Nephron progenitor cell (in vitro differentiated cells): ENCODE measurements around the gene PSMD11.

Experiments
- DNase-seq: peaks from one replicate; pipeline ENCODE4 v3.0.0; 2021
- H3K27ac Mint-ChIP-seq: 2 replicates; pipeline ENCODE4 v1.8.0; 2021; ENCODE audit warnings: mild to moderate bottlenecking, moderate library complexity, mixed read lengths
- H3K27me3 Mint-ChIP-seq: 2 replicates; pipeline ENCODE4 v1.8.0; 2021; ENCODE audit warnings: mild to moderate bottlenecking, low read depth, mixed read lengths; ENCODE audit not compliant: poor library complexity
- H3K36me3 Mint-ChIP-seq: 2 replicates; pipeline ENCODE4 v1.8.0; 2021; ENCODE audit warnings: low read depth, mixed read lengths
- H3K4me1 Mint-ChIP-seq: 2 replicates; pipeline ENCODE4 v1.8.0; 2021; ENCODE audit warnings: mixed read lengths
- H3K4me3 Mint-ChIP-seq: 2 replicates; pipeline ENCODE4 v1.8.0; 2021; ENCODE audit warnings: mild to moderate bottlenecking, moderate library complexity, mixed read lengths
- H3K9me3 Mint-ChIP-seq: 2 replicates; pipeline ENCODE4 v1.8.0; 2021; ENCODE audit warnings: mild to moderate bottlenecking, moderate library complexity, mixed read lengths
- CTCF ChIP-seq: fragments of 200-600 bp; sonication (generic); IDR thresholded peaks from 2 replicates; pipeline ENCODE4 v1.5.0; 2021; ENCODE audit warnings: antibody characterized with exemption

PSMD11 gene

GRCh38 chr17:32492264-32492589 is 47.9 kb downstream of the PSMD11 start:
- no peak overlapping the region for H3K4me3 Mint-ChIP-seq
- no peak overlapping the region for H3K27ac Mint-ChIP-seq
- peaks cover 67% of the 10 kb centered on the region for H3K4me1 Mint-ChIP-seq

GRCh38 chr17:32492648-32493289 is 48.5 kb downstream of the PSMD11 start:
- peak overlapping the region; percentile 13 for H3K4me3 Mint-ChIP-seq
- peaks cover 67% of the 10 kb centered on the region for H3K4me1 Mint-ChIP-seq
- peaks cover 8% of the 10 kb centered on the region for H3K36me3 Mint-ChIP-seq
- peaks cover 4% of the 10 kb centered on the region for H3K27me3 Mint-ChIP-seq
- DNase-seq = no peak
- no peak overlapping the region for H3K27ac Mint-ChIP-seq
- H3K9me3 Mint-ChIP-seq = no peaks in the 10 kb centered on the region
- no peak for TF ChIP-seq CTCF

More at GRCh38 chr17:32492264-32492589, 47.9 kb downstream of the PSMD11 start:
- peaks cover 11% of the 10 kb centered on the region for H3K36me3 Mint-ChIP-seq
- TF ChIP-seq CTCF = no peak
- H3K27me3 Mint-ChIP-seq = peaks cover 4% of the 10 kb centered on the region
- H3K9me3 Mint-ChIP-seq = no peaks in the 10 kb centered on the region
- DNase-seq = no peak

GRCh38 chr17:32493571-32493970 is 49.3 kb downstream of the PSMD11 start:
- peaks cover 4% of the 10 kb centered on the region for H3K27me3 Mint-ChIP-seq
- peaks cover 4% of the 10 kb centered on the region for H3K36me3 Mint-ChIP-seq
- H3K9me3 Mint-ChIP-seq = no peaks in the 10 kb centered on the region
- DNase-seq = no peak
- no peak overlapping the region for H3K4me3 Mint-ChIP-seq
- no peak overlapping the region for H3K27ac Mint-ChIP-seq
- TF ChIP-seq CTCF = no peak
- H3K4me1 Mint-ChIP-seq = peaks cover 67% of the 10 kb centered on the region

DNA sequence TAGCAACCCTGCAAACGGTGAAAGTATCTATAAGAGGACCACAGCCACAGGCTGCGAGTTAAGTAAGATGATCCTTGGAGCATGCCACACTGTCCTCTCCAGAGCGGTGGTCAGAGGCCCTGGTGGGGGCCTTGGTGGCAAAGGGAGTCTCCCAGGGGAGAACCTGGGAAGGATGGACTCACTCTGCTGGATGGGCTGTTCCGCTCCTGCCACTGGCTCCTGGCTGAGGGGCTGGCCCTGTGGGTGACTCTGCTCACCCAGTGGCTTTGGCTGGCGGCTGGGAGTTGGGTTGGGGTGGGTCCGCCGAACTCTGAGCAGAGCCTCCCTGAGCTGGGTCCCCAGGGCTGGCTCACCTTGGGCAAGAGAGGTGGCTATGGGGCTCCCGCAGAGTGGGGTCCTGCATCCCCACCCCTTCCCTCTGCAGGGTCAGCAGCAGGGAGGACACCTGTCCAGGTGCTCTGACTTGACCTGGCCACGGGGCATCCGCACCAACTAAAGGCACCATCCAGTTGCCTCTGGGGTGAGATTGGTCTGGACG is 49.7 kb downstream of the PSMD11 start:
- TF ChIP-seq CTCF = no peak
- H3K27ac Mint-ChIP-seq = no peak overlapping the region
- peaks cover 4% of the 10 kb centered on the region for H3K36me3 Mint-ChIP-seq
- no peak overlapping the region for H3K4me3 Mint-ChIP-seq
- no peaks in the 10 kb centered on the region for H3K9me3 Mint-ChIP-seq
- peaks cover 5% of the 10 kb centered on the region for H3K27me3 Mint-ChIP-seq
- no peak for DNase-seq
- peaks cover 67% of the 10 kb centered on the region for H3K4me1 Mint-ChIP-seq

DNA sequence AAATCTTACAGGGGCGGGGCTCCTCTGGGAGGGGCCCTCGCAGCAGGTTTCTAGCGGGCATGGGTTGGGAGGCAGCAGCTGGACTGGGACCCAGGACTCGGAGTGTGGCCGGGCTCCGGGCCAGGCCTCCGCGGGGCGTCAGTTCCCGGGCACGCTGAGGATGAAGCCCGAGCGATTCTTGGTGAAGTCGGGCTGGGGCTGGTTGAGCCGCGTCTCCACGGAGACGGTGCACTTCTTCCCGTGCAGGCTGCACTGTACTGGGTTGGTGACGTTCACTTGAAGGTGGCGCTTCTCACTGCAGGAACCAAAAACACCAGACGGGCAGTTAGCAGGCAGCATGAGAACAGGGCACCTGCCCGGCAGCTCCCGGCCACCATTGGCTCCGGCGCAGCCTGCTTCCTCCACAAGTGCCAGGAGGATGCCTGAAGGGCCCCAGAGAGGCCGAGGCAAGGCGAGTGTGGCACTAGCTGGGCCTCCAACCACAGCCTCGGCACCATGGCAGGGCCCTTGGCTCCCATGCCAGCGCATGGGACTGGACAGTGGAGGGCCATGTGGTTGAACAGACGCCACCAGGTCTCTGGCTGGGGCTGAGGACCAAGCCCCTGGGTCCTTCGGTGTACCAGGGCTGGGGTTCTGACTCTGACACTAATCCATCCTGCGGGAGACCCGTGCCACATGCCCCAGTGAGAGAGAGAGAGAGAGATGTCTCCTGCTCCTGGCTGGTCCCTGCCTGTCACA is 50.5 kb downstream of the PSMD11 start:
- no peak overlapping the region for H3K27ac Mint-ChIP-seq

More for the DNA sequence above, 50.5 kb downstream of the PSMD11 start:
- no peak for DNase-seq
- no peak for TF ChIP-seq CTCF
- H3K27me3 Mint-ChIP-seq = peaks cover 4% of the 10 kb centered on the region
- H3K36me3 Mint-ChIP-seq = peaks cover under 1% of the 10 kb centered on the region
- H3K4me3 Mint-ChIP-seq = no peak overlapping the region
- H3K4me1 Mint-ChIP-seq = peaks cover 59% of the 10 kb centered on the region
- no peaks in the 10 kb centered on the region for H3K9me3 Mint-ChIP-seq
